ENCODE measurements around the gene DQX1.

The DQX1 gene

DNA sequence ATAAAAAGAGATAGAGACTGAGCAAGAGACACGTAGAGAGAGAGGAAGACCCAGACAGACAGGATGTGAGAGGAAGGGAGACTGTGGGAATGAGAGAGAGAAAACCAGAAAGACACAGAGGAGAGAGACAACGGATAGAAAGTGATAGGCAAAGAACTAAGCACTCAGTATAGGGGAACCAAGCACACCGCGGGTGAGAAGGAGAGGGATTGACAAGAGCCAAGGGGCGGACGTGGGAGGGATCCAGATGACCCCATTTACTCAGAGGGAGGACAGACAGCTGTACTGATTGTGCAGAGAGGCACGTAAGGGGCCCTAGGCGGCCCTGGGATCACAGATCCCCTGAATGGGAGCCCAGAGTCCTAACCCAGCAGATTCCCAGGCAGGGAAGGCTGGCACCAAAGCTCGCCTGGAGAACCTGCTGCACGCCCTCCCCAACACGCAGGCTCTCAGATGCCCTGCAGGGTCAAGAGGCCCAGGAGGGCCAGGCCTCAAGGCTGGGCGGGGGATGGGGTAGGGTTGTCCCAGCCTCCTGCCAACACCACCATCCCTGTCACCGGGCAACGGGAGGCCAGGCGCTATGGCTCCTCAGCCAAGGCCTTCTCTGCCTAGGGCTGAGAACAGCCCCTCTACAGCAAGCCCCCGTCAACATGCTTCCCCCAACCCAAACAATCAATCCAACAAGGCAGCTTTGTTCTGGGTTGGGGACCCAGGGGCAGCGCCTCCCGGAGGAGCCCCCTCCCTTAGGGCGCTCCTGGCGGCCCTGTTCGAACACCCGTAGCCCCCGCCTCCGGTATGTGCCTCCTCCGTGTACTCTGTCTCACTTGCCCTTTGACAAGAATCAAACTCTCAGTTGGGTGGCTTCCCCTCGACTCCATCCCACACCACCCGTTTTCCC is 27.1 kb upstream of the DQX1 start:
- TF ChIP-seq, protein P1, sequence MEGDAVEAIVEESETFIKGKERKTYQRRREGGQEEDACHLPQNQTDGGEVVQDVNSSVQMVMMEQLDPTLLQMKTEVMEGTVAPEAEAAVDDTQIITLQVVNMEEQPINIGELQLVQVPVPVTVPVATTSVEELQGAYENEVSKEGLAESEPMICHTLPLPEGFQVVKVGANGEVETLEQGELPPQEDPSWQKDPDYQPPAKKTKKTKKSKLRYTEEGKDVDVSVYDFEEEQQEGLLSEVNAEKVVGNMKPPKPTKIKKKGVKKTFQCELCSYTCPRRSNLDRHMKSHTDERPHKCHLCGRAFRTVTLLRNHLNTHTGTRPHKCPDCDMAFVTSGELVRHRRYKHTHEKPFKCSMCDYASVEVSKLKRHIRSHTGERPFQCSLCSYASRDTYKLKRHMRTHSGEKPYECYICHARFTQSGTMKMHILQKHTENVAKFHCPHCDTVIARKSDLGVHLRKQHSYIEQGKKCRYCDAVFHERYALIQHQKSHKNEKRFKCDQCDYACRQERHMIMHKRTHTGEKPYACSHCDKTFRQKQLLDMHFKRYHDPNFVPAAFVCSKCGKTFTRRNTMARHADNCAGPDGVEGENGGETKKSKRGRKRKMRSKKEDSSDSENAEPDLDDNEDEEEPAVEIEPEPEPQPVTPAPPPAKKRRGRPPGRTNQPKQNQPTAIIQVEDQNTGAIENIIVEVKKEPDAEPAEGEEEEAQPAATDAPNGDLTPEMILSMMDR (IDR thresholded peaks at IDR 0.05; ENCODE audit: extremely low read depth, missing control alignments), result no peak
- peak; percentile 63 for DNase-seq (ENCODE audit: low spot score)

DNA sequence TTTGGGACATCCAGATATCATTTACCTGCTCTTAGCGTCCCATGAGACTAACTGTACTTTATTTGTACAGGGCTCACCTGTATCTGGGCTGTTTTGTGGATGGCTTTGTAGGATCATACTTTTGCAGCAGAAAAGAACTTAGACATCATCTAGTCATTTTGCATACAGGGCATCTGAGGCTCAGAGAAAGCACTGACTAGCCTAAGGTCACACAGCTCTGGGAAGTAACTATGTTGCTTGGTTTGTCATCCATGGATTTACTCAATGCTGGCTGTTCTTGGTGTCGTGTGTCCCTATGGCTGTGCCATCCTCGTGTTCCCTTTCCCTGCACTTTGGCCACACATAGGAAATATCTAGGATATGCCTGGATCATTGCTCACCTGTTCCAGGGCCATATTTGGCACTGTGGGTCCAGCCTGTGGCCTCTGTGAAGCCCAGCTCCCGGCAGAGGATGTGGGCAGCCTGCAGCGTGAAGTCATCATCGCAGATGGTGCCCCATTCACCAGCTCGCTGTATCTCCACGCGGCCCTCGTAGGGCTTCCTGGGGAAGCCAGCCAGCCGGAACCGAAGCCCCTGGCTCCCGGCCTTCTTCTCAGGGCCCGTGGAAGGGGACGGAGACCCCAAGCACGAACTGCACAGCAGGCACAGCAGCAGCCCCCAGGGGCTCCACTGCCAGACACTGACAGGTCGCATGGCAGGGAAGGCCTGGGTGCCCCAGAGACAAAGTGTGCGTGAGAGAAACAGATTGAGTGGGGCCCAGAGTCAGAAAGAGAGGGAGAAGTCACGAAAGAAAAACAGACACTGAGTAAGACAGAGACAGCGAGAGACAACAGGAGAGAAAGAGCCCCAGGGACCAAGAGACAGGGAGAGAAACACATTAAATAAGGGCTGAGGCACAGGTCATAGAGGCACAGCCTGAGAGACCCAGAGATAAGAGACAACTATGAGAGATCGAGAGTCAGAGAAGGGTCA is 26.2 kb upstream of the DQX1 start:
- DNase-seq (ENCODE audit: low spot score), result peak; percentile 52
- TF ChIP-seq, protein P1 (IDR thresholded peaks at IDR 0.05; ENCODE audit: extremely low read depth, missing control alignments), result no peak

DNA sequence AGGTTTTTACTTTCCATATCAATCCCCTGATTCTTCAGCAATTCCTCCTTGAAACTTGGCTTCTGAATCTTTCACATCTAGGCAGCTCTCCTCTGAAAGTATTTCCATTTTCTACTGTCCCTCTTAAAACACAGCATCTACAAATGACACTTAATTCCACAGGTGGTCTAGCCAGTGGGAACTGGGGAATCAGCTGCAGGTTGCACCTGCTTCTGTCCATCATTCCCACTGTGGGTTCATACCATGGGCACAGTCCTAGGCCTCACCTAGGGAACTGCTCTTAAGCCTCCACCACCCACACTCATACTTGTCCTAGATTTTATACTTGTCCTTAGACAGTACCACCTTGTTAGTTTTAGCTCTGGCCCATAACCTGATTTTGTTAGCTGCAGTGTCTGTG is 25.5 kb upstream of the DQX1 start:
- no peak for DNase-seq (ENCODE audit: low spot score)
- TF ChIP-seq, protein P1 (IDR thresholded peaks at IDR 0.05; ENCODE audit: extremely low read depth, missing control alignments), result no peak

DNA sequence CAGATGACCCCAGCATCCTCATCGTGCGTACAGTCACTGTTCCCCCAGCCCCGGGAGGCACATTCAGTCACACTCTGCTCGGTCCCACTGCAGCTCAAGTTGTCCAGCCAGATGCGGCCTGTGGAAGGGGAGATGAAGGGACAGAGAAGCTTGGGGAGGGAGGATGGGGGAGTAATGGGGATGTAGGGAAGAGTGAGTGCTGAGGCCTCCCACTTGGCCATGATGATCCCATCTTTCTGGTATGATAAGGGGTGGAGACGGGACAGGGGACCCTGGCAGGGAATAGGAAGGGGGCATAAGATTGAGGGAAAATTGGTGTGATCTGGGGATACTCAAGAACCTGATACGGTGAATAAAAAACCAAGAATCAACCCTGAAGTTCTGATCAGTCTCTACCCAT is 24.2 kb upstream of the DQX1 start:
- TF ChIP-seq, protein P1 (IDR thresholded peaks at IDR 0.05; ENCODE audit: extremely low read depth, missing control alignments), result no peak

DNA sequence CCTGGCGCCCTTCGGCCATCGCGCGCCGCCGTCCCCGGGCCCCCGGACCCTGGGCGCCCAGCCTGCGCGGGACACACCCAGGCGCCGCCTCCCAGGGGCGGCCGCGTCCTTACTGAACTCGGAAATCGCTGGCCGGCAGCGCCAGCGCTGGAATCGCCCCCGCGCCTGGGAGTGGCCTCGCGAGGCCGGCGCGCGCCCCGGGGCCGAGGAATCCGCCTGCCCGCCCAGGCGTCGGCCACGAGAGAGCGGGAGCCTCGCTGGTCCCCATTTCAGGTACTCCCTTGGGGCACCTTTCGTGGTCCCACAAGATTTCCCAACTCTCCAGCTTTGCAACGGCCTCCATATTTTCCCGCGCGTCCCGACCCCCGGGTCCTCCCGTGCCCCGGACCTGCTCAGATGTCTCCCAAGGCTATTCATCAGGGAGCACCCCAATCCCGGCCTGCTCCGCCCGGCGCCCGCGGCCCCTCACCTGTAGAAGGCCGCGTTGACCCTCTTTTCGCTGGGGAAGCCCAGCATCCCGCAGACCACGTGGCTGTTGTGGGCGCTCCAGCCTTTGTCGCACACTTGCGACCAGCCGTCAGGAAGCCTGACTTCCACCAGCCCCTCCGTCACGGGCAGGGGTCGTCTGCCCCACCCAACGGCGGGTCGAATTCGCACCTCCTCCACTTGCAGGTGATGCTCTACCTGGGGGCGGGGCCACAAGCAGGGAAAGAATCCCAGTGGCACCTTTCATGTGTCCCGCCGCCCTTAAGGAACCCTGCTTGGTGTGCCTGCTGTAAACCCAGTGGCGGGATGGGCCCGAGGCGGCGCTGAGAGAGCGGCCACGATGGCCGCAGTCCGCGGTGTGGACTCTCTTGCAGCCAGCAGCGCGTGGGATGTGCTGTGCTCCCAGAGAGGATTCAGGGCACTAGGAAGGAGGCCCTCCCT is 23.1 kb upstream of the DQX1 start:
- peak; percentile 88 for DNase-seq (ENCODE audit: low spot score)
- TF ChIP-seq, protein P1 (IDR thresholded peaks at IDR 0.05; ENCODE audit: extremely low read depth, missing control alignments), result no peak

More for the DNA sequence above, 24.2 kb upstream of the DQX1 start:
- DNase-seq (ENCODE audit: low spot score), result peak; percentile 23

DNA sequence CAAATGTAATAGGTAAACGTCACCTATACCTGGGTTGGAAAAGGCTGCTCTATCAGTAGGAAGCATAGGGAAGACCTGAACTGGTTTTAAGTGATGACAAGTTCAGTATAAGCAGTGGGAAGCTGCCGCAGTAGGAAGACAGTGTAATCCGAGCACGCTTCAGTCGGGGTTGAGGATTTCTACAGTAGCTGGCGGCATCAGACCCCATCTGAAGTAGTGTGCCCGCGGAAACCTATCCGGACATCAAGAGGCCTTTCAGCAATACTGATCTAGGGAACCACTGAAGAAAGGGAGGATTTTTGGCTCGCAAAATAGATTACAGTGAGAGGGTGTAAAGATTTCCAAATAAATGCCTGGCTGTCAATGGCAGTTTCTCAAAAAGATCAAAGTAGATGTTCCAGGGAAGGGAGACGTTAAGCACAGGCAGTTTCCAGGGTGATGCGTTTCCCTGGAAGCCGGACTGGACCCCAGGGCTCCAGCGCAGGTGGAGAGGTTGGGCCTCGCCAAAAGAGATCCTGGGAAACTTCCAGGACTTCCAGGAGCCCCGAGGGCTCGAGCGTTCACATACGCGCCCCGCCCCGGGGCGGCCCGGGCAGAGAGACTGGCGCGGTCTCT is 22.4 kb upstream of the DQX1 start:
- TF ChIP-seq, protein P1 (IDR thresholded peaks at IDR 0.05; ENCODE audit: extremely low read depth, missing control alignments), result no peak
- DNase-seq (ENCODE audit: low spot score), result no peak

Data from GM20000 (cell line).